GM12878 (cell line): ENCODE data around the gene MAP1LC3B. TPM values are rescaled to one million over a fixed set of nuclear protein-coding genes. Genes with fewer than 3 reads are reported as not detected.

Experiments
- ATAC-seq: fragments of 200-7000 bp; cut with Tn5 transposase; 3 replicates; pipeline ENCODE4 v1.9.1; 2020; ENCODE audit warnings: mild to moderate bottlenecking, moderate library complexity
- BruUV-seq: library from RNA; stranded (reverse); fragments of 400-500 nt; replicated peaks from 2 replicates; lab custom pipeline; 2021; lab: Mats Ljungman, UMichigan
- CTCF ChIA-PET: fragments of 300-600 bp; sonication (Branson Sonifier 250); formaldehyde crosslinking; extraction: SDS; loops from one replicate; lab custom pipeline; 2021; ENCODE audit warnings: inconsistent platforms; lab: Yijun Ruan, JAX
- POLR2A ChIA-PET: fragments of 350-600 bp; formaldehyde crosslinking; extraction: SDS; loops from one replicate; lab custom pipeline; 2021; ENCODE audit warnings: inconsistent platforms; lab: Charles Lee
- RAD21 ChIA-PET: fragments of 300-600 bp; sonication (Branson Sonifier 250); formaldehyde crosslinking; loops from one replicate; lab custom pipeline; 2023; ENCODE audit warnings: antibody characterized with exemption; ENCODE audit not compliant: unreplicated experiment; lab: Charles Lee
- SMC1A ChIA-PET: fragments of 300-600 bp; sonication (Branson Sonifier 250); formaldehyde crosslinking; loops from one replicate; lab custom pipeline; 2023; ENCODE audit not compliant: unreplicated experiment, uncharacterized antibody; lab: Charles Lee
- DNase-seq: peaks from one replicate; pipeline ENCODE4 v3.0.0-alpha.2; 2011; ENCODE audit warnings: low read depth, low spot score
- FAIRE-seq: peaks from 3 replicates; lab custom pipeline; 2011; peaks lifted over from hg19 to GRCh38; lab: Jason Lieb, UNC
- H2AFZ ChIP-seq: 2 replicates; pipeline ENCODE4 v1.6.0; 2011; ENCODE audit warnings: low read depth, low read length, control low read depth; ENCODE audit not compliant: control insufficient read depth
- H3K27ac ChIP-seq: 2 replicates; pipeline ENCODE4 v1.5.1; 2011; ENCODE audit warnings: control low read depth; ENCODE audit not compliant: control insufficient read depth, insufficient read depth
- H3K27me3 ChIP-seq, 2 experiments: replicated peaks in 1 of 2; 2 replicates each; pipeline versions ENCODE4 v1.6.0 to v1.6.1; 2011; ENCODE audit warnings: low read length in 1 of 2; ENCODE audit not compliant: control insufficient read depth in 2 of 2, insufficient read depth in 2 of 2
- H3K36me3 ChIP-seq, 2 experiments: 2 replicates each; pipeline ENCODE4 v1.5.1; 2011; ENCODE audit warnings: low read length in 1 of 2; ENCODE audit not compliant: control insufficient read depth in 2 of 2, insufficient read depth in 2 of 2
- H3K4me1 ChIP-seq: 2 replicates; pipeline ENCODE4 v1.6.1; 2011; ENCODE audit warnings: mild to moderate bottlenecking, low read length, moderate library complexity, mixed read lengths; ENCODE audit not compliant: control insufficient read depth, insufficient read depth
- H3K4me2 ChIP-seq: 2 replicates; pipeline ENCODE4 v1.6.0; 2011; ENCODE audit warnings: control low read depth; ENCODE audit not compliant: control insufficient read depth, insufficient read depth
- H3K4me3 ChIP-seq: fragments of 200-600 bp; sonication (generic); 2 replicates; pipeline ENCODE4 v1.5.1; 2016
- H3K79me2 ChIP-seq: 2 replicates; pipeline ENCODE4 v1.6.0; 2011; ENCODE audit warnings: low read length; ENCODE audit not compliant: control insufficient read depth, insufficient read depth
- H3K9ac ChIP-seq: 2 replicates; pipeline ENCODE4 v1.8.0; 2011; ENCODE audit warnings: low read length, control low read depth, mixed read lengths; ENCODE audit not compliant: control insufficient read depth, insufficient read depth
- H3K9me3 ChIP-seq: replicated peaks from 3 replicates; pipeline ENCODE4 v1.5.1; 2011; ENCODE audit warnings: mild to moderate bottlenecking, low read length; ENCODE audit not compliant: control insufficient read depth, insufficient read depth
- H4K20me1 ChIP-seq: 2 replicates; pipeline ENCODE4 v1.6.0; 2011; ENCODE audit not compliant: control insufficient read depth, insufficient read depth
- ATF7 ChIP-seq: fragments of 450-650 bp; IDR thresholded peaks from 2 replicates; pipeline ENCODE4 v1.6.1; 2016; ENCODE audit warnings: low read depth, mild to moderate bottlenecking
- SREBF1 ChIP-seq: IDR thresholded peaks from 2 replicates; pipeline ENCODE4 v1.6.1; 2012; ENCODE audit warnings: mild to moderate bottlenecking, low read length
- WRNIP1 ChIP-seq: IDR thresholded peaks from 2 replicates; pipeline ENCODE4 v1.6.1; 2011; ENCODE audit warnings: low read depth, low read length, improper control_type of control experiment, borderline replicate concordance
- WGBS: methylation state at CpG from one replicate; pipeline ENCODE4 v1.1.6; 2016; ENCODE audit warnings: low lambda C conversion rate; ENCODE audit not compliant: insufficient replicate concordance, insufficient coverage; ENCODE audit errors: missing lambda C conversion rate; 5-methylcytosine and 5-hydroxymethylcytosine counted together
- in situ Hi-C: fragments of 300-500 bp; cut with MboI; formaldehyde crosslinking; loops from 9 replicates; pipeline ENCODE4 v1.14.3; 2018; ENCODE audit warnings: mixed read lengths
- intact Hi-C: fragments of 100-400 bp; cut with micrococcal nuclease; formaldehyde crosslinking; loops from one replicate; pipeline ENCODE4 v1.14.2; 2022; ENCODE audit not compliant: unreplicated experiment
- polyA plus RNA-seq, 11 experiments: library from polyadenylated mRNA; depleted of rRNA in 4 of 11; unstranded in 6 of 11; stranded (reverse) in 5 of 11; fragments of >200 nt; fragmentation: Nextera tagmentation in 4 of 11; fragmentation: Illumina TruSeq in 1 of 11; extraction: Ambion mirVana in 4 of 11; extraction: Trizol in 1 of 11; gene quantifications; 1 replicate in 1 of 11; 2 replicates in 10 of 11; pipeline versions ENCODE4 v1.2.1 to v1.2.3, GENCODE V29; 2011 to 2016; ENCODE audit warnings: inconsistent platforms in 2 of 11, missing spikeins in 2 of 11, low read depth in 1 of 11
- total RNA-seq, 4 experiments: library from RNA; depleted of rRNA in 3 of 4; stranded (reverse); fragments of >200 nt in 3 of 4; fragmentation: Illumina TruSeq in 1 of 4; extraction: Trizol in 1 of 4; gene quantifications; 2 replicates each; pipeline versions ENCODE4 v1.2.1 to v1.2.3, GENCODE V29; 2013 to 2021
- TF ChIP-seq, protein P1 (sequence below): IDR thresholded peaks from 2 replicates; pipeline ENCODE4 v1.6.1; 2012; ENCODE audit warnings: improper control_type of control experiment, low read depth, low read length; ENCODE audit not compliant: insufficient replicate concordance
- TF ChIP-seq, protein P2 (sequence below): IDR thresholded peaks from 2 replicates; pipeline ENCODE4 v1.6.1; 2012; ENCODE audit warnings: low read length, inconsistent platforms
- TF ChIP-seq, protein P3 (sequence below): fragments of 450-650 bp; IDR thresholded peaks from 2 replicates; pipeline ENCODE4 v1.6.1; 2017; ENCODE audit warnings: mild to moderate bottlenecking, moderate library complexity
- TF ChIP-seq, protein P4 (sequence below): fragments of 450-650 bp; conservative IDR thresholded peaks from 2 replicates; pipeline ENCODE4 v1.6.1; 2017; ENCODE audit warnings: mild to moderate bottlenecking, moderate library complexity

MAP1LC3B gene
- total and polyA plus RNA-seq, 10 of the 15 experiments (the other 5 are each of a cell fraction or from before 2014, with no cell fraction given) = 6.1 to 42.8 (median 13.7) TPM

DNA sequence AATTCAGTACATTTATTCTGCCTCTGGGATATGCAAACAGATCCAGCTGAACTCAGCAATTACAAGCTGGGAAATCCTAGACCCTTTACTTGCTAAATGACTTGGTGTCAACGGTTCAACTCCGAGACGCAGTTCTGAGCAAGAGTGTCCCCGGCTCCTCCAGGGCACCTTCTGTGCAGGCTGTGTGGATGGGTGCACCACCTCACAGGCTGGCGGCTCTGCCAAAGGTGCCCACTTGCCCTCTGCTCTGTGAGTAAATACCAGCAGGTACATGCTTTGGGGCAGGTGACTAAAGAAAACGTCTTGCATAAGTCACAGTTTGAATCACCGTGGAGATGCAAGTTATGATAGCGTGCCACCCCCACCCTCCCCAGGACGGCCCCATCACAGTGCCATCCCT is 23.3 kb downstream of the MAP1LC3B start (continued):
- TF ChIP-seq, protein P1, sequence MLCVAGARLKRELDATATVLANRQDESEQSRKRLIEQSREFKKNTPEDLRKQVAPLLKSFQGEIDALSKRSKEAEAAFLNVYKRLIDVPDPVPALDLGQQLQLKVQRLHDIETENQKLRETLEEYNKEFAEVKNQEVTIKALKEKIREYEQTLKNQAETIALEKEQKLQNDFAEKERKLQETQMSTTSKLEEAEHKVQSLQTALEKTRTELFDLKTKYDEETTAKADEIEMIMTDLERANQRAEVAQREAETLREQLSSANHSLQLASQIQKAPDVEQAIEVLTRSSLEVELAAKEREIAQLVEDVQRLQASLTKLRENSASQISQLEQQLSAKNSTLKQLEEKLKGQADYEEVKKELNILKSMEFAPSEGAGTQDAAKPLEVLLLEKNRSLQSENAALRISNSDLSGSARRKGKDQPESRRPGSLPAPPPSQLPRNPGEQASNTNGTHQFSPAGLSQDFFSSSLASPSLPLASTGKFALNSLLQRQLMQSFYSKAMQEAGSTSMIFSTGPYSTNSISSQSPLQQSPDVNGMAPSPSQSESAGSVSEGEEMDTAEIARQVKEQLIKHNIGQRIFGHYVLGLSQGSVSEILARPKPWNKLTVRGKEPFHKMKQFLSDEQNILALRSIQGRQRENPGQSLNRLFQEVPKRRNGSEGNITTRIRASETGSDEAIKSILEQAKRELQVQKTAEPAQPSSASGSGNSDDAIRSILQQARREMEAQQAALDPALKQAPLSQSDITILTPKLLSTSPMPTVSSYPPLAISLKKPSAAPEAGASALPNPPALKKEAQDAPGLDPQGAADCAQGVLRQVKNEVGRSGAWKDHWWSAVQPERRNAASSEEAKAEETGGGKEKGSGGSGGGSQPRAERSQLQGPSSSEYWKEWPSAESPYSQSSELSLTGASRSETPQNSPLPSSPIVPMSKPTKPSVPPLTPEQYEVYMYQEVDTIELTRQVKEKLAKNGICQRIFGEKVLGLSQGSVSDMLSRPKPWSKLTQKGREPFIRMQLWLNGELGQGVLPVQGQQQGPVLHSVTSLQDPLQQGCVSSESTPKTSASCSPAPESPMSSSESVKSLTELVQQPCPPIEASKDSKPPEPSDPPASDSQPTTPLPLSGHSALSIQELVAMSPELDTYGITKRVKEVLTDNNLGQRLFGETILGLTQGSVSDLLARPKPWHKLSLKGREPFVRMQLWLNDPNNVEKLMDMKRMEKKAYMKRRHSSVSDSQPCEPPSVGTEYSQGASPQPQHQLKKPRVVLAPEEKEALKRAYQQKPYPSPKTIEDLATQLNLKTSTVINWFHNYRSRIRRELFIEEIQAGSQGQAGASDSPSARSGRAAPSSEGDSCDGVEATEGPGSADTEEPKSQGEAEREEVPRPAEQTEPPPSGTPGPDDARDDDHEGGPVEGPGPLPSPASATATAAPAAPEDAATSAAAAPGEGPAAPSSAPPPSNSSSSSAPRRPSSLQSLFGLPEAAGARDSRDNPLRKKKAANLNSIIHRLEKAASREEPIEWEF = no peak
- TF ChIP-seq, all 136 proteins: peak for 0

DNA sequence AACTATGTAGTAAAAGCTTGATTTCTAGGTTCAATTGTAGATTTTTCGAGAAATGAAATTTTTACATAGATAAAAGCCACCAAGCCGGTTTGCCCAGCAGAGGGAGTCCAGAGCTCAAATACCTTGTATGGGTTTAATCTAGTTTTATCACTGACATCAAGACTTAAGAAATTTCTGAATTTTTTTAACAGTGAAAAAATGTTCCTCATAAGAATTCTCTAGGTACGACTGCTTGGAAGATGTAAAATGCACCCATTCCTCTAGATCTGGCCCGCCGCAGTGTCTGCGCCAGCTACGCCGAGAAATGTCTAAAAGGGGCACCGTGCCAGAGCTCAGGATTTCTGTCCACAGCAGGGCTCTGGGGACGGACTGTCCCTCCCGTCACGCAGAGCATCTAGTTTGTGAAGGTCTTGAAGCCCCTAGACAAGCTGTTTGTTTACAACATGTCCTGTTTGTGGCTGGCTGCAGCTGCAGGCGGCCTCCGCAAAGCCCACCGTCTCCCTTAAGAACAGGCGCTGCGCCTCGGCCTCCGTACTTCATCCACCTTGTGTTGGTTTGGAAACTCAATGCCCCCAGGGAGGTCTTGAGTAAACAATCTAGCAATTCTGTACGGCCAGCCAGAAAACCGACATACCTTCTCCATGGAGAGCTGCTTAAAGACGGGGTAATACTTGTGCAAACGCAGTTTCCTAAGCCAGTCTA is 24.8 kb downstream of the MAP1LC3B start:
- POLR2A ChIA-PET = interaction anchor here (0.6 kb wide), 1 partner anchor 16 kb away, joined by 3 read pairs; no protein-coding TSS in a partner anchor
- peak; percentile 73 for FAIRE-seq
- TF ChIP-seq SREBF1 = no peak
- no peak for TF ChIP-seq WRNIP1
- TF ChIP-seq ATF7 = no peak
- TF ChIP-seq, protein P2, sequence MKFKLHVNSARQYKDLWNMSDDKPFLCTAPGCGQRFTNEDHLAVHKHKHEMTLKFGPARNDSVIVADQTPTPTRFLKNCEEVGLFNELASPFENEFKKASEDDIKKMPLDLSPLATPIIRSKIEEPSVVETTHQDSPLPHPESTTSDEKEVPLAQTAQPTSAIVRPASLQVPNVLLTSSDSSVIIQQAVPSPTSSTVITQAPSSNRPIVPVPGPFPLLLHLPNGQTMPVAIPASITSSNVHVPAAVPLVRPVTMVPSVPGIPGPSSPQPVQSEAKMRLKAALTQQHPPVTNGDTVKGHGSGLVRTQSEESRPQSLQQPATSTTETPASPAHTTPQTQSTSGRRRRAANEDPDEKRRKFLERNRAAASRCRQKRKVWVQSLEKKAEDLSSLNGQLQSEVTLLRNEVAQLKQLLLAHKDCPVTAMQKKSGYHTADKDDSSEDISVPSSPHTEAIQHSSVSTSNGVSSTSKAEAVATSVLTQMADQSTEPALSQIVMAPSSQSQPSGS = no peak
- TF ChIP-seq, protein P3, sequence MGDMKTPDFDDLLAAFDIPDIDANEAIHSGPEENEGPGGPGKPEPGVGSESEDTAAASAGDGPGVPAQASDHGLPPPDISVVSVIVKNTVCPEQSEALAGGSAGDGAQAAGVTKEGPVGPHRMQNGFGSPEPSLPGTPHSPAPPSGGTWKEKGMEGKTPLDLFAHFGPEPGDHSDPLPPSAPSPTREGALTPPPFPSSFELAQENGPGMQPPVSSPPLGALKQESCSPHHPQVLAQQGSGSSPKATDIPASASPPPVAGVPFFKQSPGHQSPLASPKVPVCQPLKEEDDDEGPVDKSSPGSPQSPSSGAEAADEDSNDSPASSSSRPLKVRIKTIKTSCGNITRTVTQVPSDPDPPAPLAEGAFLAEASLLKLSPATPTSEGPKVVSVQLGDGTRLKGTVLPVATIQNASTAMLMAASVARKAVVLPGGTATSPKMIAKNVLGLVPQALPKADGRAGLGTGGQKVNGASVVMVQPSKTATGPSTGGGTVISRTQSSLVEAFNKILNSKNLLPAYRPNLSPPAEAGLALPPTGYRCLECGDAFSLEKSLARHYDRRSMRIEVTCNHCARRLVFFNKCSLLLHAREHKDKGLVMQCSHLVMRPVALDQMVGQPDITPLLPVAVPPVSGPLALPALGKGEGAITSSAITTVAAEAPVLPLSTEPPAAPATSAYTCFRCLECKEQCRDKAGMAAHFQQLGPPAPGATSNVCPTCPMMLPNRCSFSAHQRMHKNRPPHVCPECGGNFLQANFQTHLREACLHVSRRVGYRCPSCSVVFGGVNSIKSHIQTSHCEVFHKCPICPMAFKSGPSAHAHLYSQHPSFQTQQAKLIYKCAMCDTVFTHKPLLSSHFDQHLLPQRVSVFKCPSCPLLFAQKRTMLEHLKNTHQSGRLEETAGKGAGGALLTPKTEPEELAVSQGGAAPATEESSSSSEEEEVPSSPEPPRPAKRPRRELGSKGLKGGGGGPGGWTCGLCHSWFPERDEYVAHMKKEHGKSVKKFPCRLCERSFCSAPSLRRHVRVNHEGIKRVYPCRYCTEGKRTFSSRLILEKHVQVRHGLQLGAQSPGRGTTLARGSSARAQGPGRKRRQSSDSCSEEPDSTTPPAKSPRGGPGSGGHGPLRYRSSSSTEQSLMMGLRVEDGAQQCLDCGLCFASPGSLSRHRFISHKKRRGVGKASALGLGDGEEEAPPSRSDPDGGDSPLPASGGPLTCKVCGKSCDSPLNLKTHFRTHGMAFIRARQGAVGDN = no peak
- TF ChIP-seq, protein P4, sequence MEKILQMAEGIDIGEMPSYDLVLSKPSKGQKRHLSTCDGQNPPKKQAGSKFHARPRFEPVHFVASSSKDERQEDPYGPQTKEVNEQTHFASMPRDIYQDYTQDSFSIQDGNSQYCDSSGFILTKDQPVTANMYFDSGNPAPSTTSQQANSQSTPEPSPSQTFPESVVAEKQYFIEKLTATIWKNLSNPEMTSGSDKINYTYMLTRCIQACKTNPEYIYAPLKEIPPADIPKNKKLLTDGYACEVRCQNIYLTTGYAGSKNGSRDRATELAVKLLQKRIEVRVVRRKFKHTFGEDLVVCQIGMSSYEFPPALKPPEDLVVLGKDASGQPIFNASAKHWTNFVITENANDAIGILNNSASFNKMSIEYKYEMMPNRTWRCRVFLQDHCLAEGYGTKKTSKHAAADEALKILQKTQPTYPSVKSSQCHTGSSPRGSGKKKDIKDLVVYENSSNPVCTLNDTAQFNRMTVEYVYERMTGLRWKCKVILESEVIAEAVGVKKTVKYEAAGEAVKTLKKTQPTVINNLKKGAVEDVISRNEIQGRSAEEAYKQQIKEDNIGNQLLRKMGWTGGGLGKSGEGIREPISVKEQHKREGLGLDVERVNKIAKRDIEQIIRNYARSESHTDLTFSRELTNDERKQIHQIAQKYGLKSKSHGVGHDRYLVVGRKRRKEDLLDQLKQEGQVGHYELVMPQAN = no peak

More for the DNA sequence above, 24.8 kb downstream of the MAP1LC3B start:
- DNase-seq = no peak
- no TSS peak for BruUV-seq
- CTCF ChIA-PET = interaction anchor here (1.0 to 1.3 kb wide), 4 partner anchors 22 to 347 kb away, joined by 3 to 6 read pairs (median 4); no protein-coding TSS in a partner anchor
- ATAC-seq = no peak
- RAD21 ChIA-PET = interaction anchor here (0.6 to 1.2 kb wide), 3 partner anchors 9 to 353 kb away, joined by 3 to 4 read pairs (median 3); no protein-coding TSS in a partner anchor
- Histone ChIP-seq H2AFZ (no peak overlapping the region), H3K4me3 (no peak overlapping the region), H3K9ac (no peak overlapping the region), H4K20me1 (no peaks in the 10 kb centered on the region; the same call in 1 of the 2 replicates), H3K36me3 (no peaks in the 10 kb centered on the region), H3K4me1 (no peaks in the 10 kb centered on the region), H3K79me2 (no peaks in the 10 kb centered on the region), H3K4me2 (no peak overlapping the region), H3K27ac (no peak overlapping the region), H3K27me3 (peaks cover 0 to 2% of the 10 kb centered on the region in 2 experiments; a peak in 1 of 4 replicates), H3K9me3 (no peaks in the 10 kb centered on the region; the same call in 2 of the 3 replicates)
- in situ Hi-C loops (no loop called here), intact Hi-C loops (loop anchor here (5.0 kb wide), 1 partner anchor 220 kb away; no protein-coding TSS in a partner anchor)
- SMC1A ChIA-PET = interaction anchor here (1.2 kb wide), 2 partner anchors 41 to 352 kb away, joined by 3 to 4 read pairs; no protein-coding TSS in a partner anchor
- WGBS = 62% methylated on average over 23 of the region's 23 CpGs
